Peyer's patch (tissue), 4 donors: ENCODE results near the gene PPFIA3. TPM values are rescaled to one million over a fixed set of nuclear protein-coding genes. Genes with fewer than 3 reads are reported as not detected.

Experiments used
- DNase-seq, 3 donors: peaks; one replicate each; pipeline ENCODE4 v3.0.0-alpha.2; 2017 to 2019
- H3K27ac ChIP-seq, 4 donors: fragments of 200-600 bp; sonication (generic); one replicate each; pipeline ENCODE4 v1.5.1; 2016 to 2019
- H3K27me3 ChIP-seq, 2 donors: fragments of 200-600 bp; sonication (generic); one replicate each; pipeline ENCODE4 v1.5.1; 2019
- H3K36me3 ChIP-seq, 3 donors: fragments of 200-600 bp; sonication (generic); one replicate each; pipeline ENCODE4 v1.5.1; 2016 to 2019
- H3K4me1 ChIP-seq, 4 donors: fragments of 200-600 bp; sonication (generic); one replicate each; pipeline ENCODE4 v1.5.1; 2016 to 2019
- H3K4me3 ChIP-seq, 4 donors: fragments of 200-600 bp; sonication (generic); 1 replicate in 3 of 4; 2 replicates in 1 of 4; pipeline ENCODE4 v1.5.1; 2016 to 2019; ENCODE audit warnings: mild to moderate bottlenecking in 1 of 4
- H3K9me3 ChIP-seq, 4 donors: fragments of 200-600 bp; sonication (generic); one replicate each; pipeline ENCODE4 v1.5.1; 2016 to 2019; ENCODE audit warnings: mild to moderate bottlenecking in 1 of 4
- POLR2A ChIP-seq, 2 donors: fragments of 450-650 bp; IDR thresholded peaks; one replicate each; pipeline ENCODE4 v1.5.1; 2017; ENCODE audit warnings: antibody characterized with exemption in 2 of 2, mild to moderate bottlenecking in 2 of 2, moderate library complexity in 2 of 2
- total RNA-seq, 4 donors: library from RNA; depleted of rRNA; stranded (reverse); fragments of >200 nt; gene quantifications; one replicate each; pipeline ENCODE4 v1.1.0, GENCODE V29; 2016
- TF ChIP-seq, protein P1 (sequence below), 6 experiments: fragments of 450-650 bp in 4 of 6; fragments of 200-600 bp in 2 of 6; sonication (generic) in 1 of 6; IDR thresholded peaks; one replicate each; pipeline ENCODE4 v1.5.1; 2017 to 2019; ENCODE audit warnings: antibody characterized with exemption in 6 of 6, mild to moderate bottlenecking in 3 of 6, moderate library complexity in 1 of 6

The PPFIA3 gene
- total RNA-seq, 4 donors from 2014 or later, result 12.7 to 24.8 (median 16.4) TPM

DNA sequence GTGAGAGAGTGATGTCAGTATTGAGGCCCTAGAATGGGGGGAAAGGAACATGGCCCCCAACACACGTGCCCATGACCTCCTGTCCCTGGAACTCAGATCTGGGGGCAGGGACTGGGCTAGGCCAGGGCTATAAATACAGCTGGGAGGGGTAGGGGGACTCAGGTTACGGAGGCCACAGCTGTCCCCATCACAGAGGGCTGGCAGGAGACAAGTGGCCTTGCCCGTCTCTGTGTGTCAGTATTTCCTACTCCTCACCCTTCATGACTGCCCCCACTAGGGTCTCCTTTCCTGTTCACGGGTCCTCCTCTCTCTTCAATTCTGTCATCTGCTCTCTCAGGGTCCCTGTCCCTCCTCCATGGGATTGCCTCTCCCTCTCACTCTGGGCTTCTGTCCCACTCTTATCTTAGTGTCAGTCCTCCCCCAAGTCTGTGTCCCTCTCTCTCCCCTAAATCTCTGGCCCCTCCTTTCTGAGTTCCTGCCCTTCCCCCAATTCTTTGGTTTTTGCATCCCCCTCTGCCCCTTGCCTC is 36.5 kb downstream of the PPFIA3 start:
- Histone ChIP-seq H3K4me1 (peaks cover 0 to 29% (median 5%) of the 10 kb centered on the region in 4 donors), H3K36me3 (no peaks in the 10 kb centered on the region), H3K27me3 (no peaks in the 10 kb centered on the region), H3K27ac (peak overlapping the region in 1 of 4 donors; percentile 12), H3K4me3 (no peak overlapping the region), H3K9me3 (peaks cover 0 to 5% (median 0%) of the 10 kb centered on the region in 4 donors)
- TF ChIP-seq, protein P1, sequence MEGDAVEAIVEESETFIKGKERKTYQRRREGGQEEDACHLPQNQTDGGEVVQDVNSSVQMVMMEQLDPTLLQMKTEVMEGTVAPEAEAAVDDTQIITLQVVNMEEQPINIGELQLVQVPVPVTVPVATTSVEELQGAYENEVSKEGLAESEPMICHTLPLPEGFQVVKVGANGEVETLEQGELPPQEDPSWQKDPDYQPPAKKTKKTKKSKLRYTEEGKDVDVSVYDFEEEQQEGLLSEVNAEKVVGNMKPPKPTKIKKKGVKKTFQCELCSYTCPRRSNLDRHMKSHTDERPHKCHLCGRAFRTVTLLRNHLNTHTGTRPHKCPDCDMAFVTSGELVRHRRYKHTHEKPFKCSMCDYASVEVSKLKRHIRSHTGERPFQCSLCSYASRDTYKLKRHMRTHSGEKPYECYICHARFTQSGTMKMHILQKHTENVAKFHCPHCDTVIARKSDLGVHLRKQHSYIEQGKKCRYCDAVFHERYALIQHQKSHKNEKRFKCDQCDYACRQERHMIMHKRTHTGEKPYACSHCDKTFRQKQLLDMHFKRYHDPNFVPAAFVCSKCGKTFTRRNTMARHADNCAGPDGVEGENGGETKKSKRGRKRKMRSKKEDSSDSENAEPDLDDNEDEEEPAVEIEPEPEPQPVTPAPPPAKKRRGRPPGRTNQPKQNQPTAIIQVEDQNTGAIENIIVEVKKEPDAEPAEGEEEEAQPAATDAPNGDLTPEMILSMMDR (IDR thresholded peaks at IDR 0.05), result no peak
- TF ChIP-seq POLR2A (IDR thresholded peaks at IDR 0.05), result no peak
- DNase-seq, result no peak

GRCh38 chr19:49157445-49158224 is 38.3 kb downstream of the PPFIA3 start, which contains the start of gene TRPM4:
Gene TRPM4, plus strand, starts transcription at chr19:49157792. Its CDS starts 75 bp downstream, at chr19:49157867.
- H3K27me3 ChIP-seq, result no peaks in the 10 kb centered on the region
- peak within 1 kb of the TSS; percentile 39 to 93 (median 62) for H3K4me3 ChIP-seq
- H3K4me1 ChIP-seq, result peaks cover 0 to 17% (median 0%) of the 10 kb centered on the region in 4 donors
- no peaks in the 10 kb centered on the region for H3K36me3 ChIP-seq
- peak; percentile 42 to 96 (median 93) for DNase-seq
- H3K9me3 ChIP-seq, result no peaks in the 10 kb centered on the region
- TF ChIP-seq, protein P1 (IDR thresholded peaks at IDR 0.05), result no peak
- TF ChIP-seq POLR2A (IDR thresholded peaks at IDR 0.05), result peak; percentile 92 to 93
- H3K27ac ChIP-seq, result peak within 1 kb of the TSS; percentile 63 to 96 (median 91)

GRCh38 chr19:49160450-49161189 is 41.3 kb downstream of the PPFIA3 start:
- H3K4me1 ChIP-seq, result peaks cover 0 to 28% (median 0%) of the 10 kb centered on the region in 4 donors
- no peaks in the 10 kb centered on the region for H3K9me3 ChIP-seq
- H3K27ac ChIP-seq, result peak overlapping the region in 2 of 4 donors; percentile 15 to 68
- H3K36me3 ChIP-seq, result no peaks in the 10 kb centered on the region
- peak in 2 of 3 donors; percentile 61 to 64 for DNase-seq
- peak overlapping the region in 2 of 4 donors; percentile 18 to 19 for H3K4me3 ChIP-seq
- no peaks in the 10 kb centered on the region for H3K27me3 ChIP-seq
- no peak for TF ChIP-seq POLR2A (IDR thresholded peaks at IDR 0.05)
- TF ChIP-seq, protein P1 (IDR thresholded peaks at IDR 0.05), result no peak

DNA sequence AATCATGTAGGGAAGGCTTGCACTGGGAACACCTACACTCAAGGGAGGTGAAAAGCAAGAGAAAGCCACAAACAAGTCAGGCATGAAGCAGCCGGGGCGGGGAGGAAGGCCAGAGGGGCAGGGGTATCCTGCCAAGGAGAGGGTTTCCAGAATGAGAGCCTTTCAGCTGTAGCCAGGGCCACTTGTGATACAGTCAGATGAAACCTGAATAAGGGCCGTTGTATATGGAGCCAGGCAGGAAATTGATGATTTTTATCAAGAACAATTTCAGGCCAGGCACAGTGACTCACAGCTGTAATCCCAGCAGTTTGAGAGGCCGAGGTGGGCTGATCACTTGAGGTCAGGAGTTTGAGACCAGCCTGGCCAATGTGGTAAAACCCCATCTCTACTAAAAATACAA is 42.6 kb downstream of the PPFIA3 start:
- H3K36me3 ChIP-seq, result no peaks in the 10 kb centered on the region
- no peaks in the 10 kb centered on the region for H3K27me3 ChIP-seq
- no peak for TF ChIP-seq POLR2A (IDR thresholded peaks at IDR 0.05)
- TF ChIP-seq, protein P1 (IDR thresholded peaks at IDR 0.05), result no peak
- H3K27ac ChIP-seq, result no peak overlapping the region
- no peaks in the 10 kb centered on the region for H3K9me3 ChIP-seq
- DNase-seq, result no peak
- peaks cover 0 to 34% (median 0%) of the 10 kb centered on the region in 4 donors for H3K4me1 ChIP-seq
- no peak overlapping the region for H3K4me3 ChIP-seq

DNA sequence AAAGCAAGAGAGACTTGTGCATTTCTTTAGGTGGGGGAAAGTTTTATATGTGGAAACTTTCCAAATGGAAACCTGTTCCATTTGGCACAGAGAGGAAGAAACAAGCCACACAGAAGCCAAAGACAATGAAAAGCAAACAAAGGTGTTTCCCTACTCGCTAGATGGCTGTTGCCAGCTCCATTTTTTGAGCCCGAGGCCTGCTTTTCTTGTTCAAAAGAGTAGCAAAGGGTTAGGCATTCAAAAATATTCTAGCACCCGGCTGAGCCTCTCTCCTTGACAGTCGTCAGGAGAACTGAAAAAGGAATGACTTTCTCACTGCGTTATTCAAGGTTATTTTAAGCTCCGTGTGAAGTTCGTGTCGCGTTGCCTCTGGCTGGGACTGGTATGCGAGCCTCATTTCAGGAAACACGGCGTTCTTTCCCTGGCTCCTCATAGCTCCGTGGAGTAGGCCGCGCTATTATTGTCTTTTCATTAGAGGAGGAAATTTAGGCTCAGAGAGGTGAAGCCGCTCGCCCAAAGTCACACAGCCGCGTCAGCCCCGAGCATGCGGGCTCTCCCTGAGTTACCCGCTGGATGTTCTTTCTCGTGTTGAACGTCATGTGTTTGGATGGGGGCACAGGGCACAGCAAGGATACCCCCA is 45.9 kb downstream of the PPFIA3 start:
- Histone ChIP-seq H3K9me3 (no peaks in the 10 kb centered on the region), H3K27me3 (no peaks in the 10 kb centered on the region), H3K4me3 (no peak overlapping the region), H3K4me1 (peaks cover 0 to 34% (median 0%) of the 10 kb centered on the region in 4 donors), H3K36me3 (peaks cover 0 to 21% (median 0%) of the 10 kb centered on the region in 3 donors), H3K27ac (peak overlapping the region in 2 of 4 donors; percentile 34 to 66)
- TF ChIP-seq, protein P1 (IDR thresholded peaks at IDR 0.05), result no peak
- TF ChIP-seq POLR2A (IDR thresholded peaks at IDR 0.05), result no peak
- no peak for DNase-seq
